Measurements from ENCODE around the gene TRAPPC2L.

Gene TRAPPC2L

GRCh38 chr16:88899901-88900661 is 43.2 kb downstream of the TRAPPC2L start:
- no peaks in the 10 kb centered on the region for H3K27me3 ChIP-seq (ENCODE audit: insufficient read depth, poor library complexity, severe bottlenecking)
- no peak overlapping the region for H3K4me3 ChIP-seq (replicated peaks; ENCODE audit: insufficient read depth, low read length)
- no peak overlapping the region for H3K27ac ChIP-seq (replicated peaks)
- DNase-seq (ENCODE audit: low read depth in 1 of 2, low spot score in 1 of 2), result no peak
- TF ChIP-seq CTCF (IDR thresholded peaks at IDR 0.05; ENCODE audit: insufficient read depth, low read length) (no peak), POLR2AphosphoS5 (IDR thresholded peaks at IDR 0.05; ENCODE audit: low read depth) (no peak), REST (IDR thresholded peaks at IDR 0.05; ENCODE audit: insufficient replicate concordance, low read depth) (no peak), GABPA (IDR thresholded peaks at IDR 0.05; ENCODE audit: low read depth) (no peak), SPI1 (IDR thresholded peaks at IDR 0.05; ENCODE audit: borderline replicate concordance, low read depth) (no peak)

GRCh38 chr16:88900662-88901052 is 43.7 kb downstream of the TRAPPC2L start:
- H3K27me3 ChIP-seq (ENCODE audit: insufficient read depth, poor library complexity, severe bottlenecking), result no peaks in the 10 kb centered on the region
- H3K4me3 ChIP-seq (replicated peaks; ENCODE audit: insufficient read depth, low read length), result no peak overlapping the region
- H3K27ac ChIP-seq (replicated peaks), result no peak overlapping the region
- TF ChIP-seq REST (IDR thresholded peaks at IDR 0.05; ENCODE audit: insufficient replicate concordance, low read depth), result no peak
- no peak for TF ChIP-seq POLR2AphosphoS5 (IDR thresholded peaks at IDR 0.05; ENCODE audit: low read depth)
- TF ChIP-seq SPI1 (IDR thresholded peaks at IDR 0.05; ENCODE audit: borderline replicate concordance, low read depth), result no peak
- no peak for TF ChIP-seq GABPA (IDR thresholded peaks at IDR 0.05; ENCODE audit: low read depth)
- TF ChIP-seq CTCF (IDR thresholded peaks at IDR 0.05; ENCODE audit: insufficient read depth, low read length), result no peak
- no peak for DNase-seq (ENCODE audit: low read depth in 1 of 2, low spot score in 1 of 2)

- Histone ChIP-seq H3K4me3 (replicated peaks; ENCODE audit: insufficient read depth, low read length) (no peak overlapping the region), H3K27me3 (ENCODE audit: insufficient read depth, poor library complexity, severe bottlenecking) (no peaks in the 10 kb centered on the region), H3K27ac (replicated peaks) (no peak overlapping the region)
- TF ChIP-seq SPI1 (IDR thresholded peaks at IDR 0.05; ENCODE audit: borderline replicate concordance, low read depth) (no peak), GABPA (IDR thresholded peaks at IDR 0.05; ENCODE audit: low read depth) (no peak), CTCF (IDR thresholded peaks at IDR 0.05; ENCODE audit: insufficient read depth, low read length) (no peak), POLR2AphosphoS5 (IDR thresholded peaks at IDR 0.05; ENCODE audit: low read depth) (no peak), REST (IDR thresholded peaks at IDR 0.05; ENCODE audit: insufficient replicate concordance, low read depth) (no peak)
- DNase-seq (ENCODE audit: low read depth in 1 of 2, low spot score in 1 of 2), result no peak
Measured at GRCh38 chr16:88901718-88902337, 44.9 kb downstream of the TRAPPC2L start.

Measured in HL-60 (cell line).